SK-N-SH (cell line): ENCODE measurements around the gene SCGB3A1.

Experiments
- CTCF ChIP-seq: fragments of 200-600 bp; sonication (generic); IDR thresholded peaks from 2 replicates; pipeline ENCODE4 v1.6.1; 2017; ENCODE audit warnings: antibody characterized with exemption, mild to moderate bottlenecking, moderate library complexity
- ELF1 ChIP-seq: IDR thresholded peaks from 2 replicates; pipeline ENCODE4 v1.4.0; 2012
- EP300 ChIP-seq, 2 experiments: IDR thresholded peaks; 2 replicates each; pipeline versions ENCODE4 v1.4.0 to v1.6.1; 2012; ENCODE audit warnings: borderline replicate concordance in 1 of 2, low read depth in 1 of 2, low read length in 1 of 2
- EZH2phosphoT487 ChIP-seq: fragments of 200-600 bp; sonication (generic); IDR thresholded peaks from 2 replicates; pipeline ENCODE4 v1.6.1; 2017; ENCODE audit warnings: low read depth, mixed run types, mild to moderate bottlenecking, antibody characterized with exemption, moderate library complexity, borderline replicate concordance
- FOXJ3 ChIP-seq: sonication (generic); formaldehyde crosslinking; IDR thresholded peaks from 2 replicates; pipeline ENCODE4 v1.5.1; 2020; ENCODE audit warnings: mild to moderate bottlenecking, missing genetic modification reagents
- JUND ChIP-seq: IDR thresholded peaks from 2 replicates; pipeline ENCODE4 v1.4.0; 2012
- MAX ChIP-seq: IDR thresholded peaks from 2 replicates; pipeline ENCODE4 v1.4.0; 2012; ENCODE audit warnings: low read depth
- NFIC ChIP-seq: IDR thresholded peaks from 2 replicates; pipeline ENCODE4 v1.4.0; 2012; ENCODE audit warnings: borderline replicate concordance
- REST ChIP-seq: IDR thresholded peaks from 2 replicates; pipeline ENCODE4 v1.6.1; 2012; ENCODE audit warnings: mild to moderate bottlenecking, low read depth, low read length, moderate library complexity
- TAF1 ChIP-seq: IDR thresholded peaks from 2 replicates; pipeline ENCODE4 v1.6.1; 2012; ENCODE audit warnings: low read depth, mild to moderate bottlenecking, low read length, moderate library complexity, borderline replicate concordance
- TCF12 ChIP-seq: IDR thresholded peaks from 2 replicates; pipeline ENCODE4 v1.4.0; 2012
- TEAD4 ChIP-seq: IDR thresholded peaks from 2 replicates; pipeline ENCODE4 v1.4.0; 2012; ENCODE audit warnings: mild to moderate bottlenecking, borderline replicate concordance; ENCODE audit not compliant: insufficient read depth
- YY1 ChIP-seq: IDR thresholded peaks from 2 replicates; pipeline ENCODE4 v1.4.0; 2012; ENCODE audit warnings: low read depth, mild to moderate bottlenecking

GRCh38 chr5:180575571-180575970 is 15.7 kb downstream of the SCGB3A1 start:
- TF ChIP-seq EP300 (IDR thresholded peaks at IDR 0.05; ENCODE audit: borderline replicate concordance in 1 of 2, low read depth in 1 of 2, low read length in 1 of 2) (no peak), REST (no peak), CTCF (no peak), YY1 (no peak), TAF1 (no peak), MAX (no peak), EZH2phosphoT487 (no peak), ELF1 (no peak), NFIC (no peak), JUND (no peak), FOXJ3 (CRISPR knock-in tag) (no peak), TEAD4 (no peak), TCF12 (no peak)
